ENCODE data around the gene CAND2. TPM values are rescaled to one million over a fixed set of nuclear protein-coding genes. Genes with fewer than 3 reads are reported as not detected.
A peak's percentile ranks its signal among the peaks of the same experiment; 100 is the strongest.
"Not testable (repeated sequence)": the region's sequence is repeated elsewhere in the genome, so short reads cannot be mapped to it uniquely, and the experiment has no call there.

CAND2 gene
- polyA plus RNA-seq, 3 donors: not detected

DNA sequence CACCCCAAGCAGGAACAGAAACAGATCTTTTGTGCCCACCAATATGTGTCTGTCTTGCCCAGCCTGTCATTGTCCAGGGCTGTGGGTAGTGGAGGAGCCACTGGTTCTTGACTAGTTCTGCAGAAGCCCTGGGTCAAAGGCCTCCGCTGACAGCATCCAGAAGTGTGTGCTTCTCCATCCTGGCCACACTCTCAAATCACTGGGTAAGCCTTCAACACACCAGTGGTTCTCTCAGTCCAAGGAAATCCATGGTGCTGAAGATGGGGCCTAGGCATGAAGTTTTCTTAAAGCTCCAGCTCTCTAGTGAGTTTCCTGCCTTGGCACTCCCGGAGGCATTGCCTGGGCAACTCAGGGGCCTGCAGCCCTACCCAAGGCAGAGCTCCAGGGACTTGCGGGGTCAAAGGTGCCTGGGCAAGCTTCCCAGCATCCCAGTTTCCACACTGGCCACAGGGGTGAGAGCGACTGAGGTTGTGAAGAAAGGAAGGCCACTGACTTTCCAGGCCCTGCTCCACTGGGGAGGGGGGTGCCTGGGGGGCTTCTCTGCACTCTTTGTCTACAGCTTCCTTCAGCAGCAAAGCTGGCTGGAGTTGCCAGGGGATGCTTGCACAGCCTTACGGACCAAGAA is 82.8 kb downstream of the CAND2 start:
- no peak overlapping the region for H2AFZ ChIP-seq (ENCODE audit: insufficient read depth, low read depth, low read length, poor library complexity, severe bottlenecking)
- Mint-ChIP-seq H3K9me3 (peaks cover 0 to 4% (median 0%) of the 10 kb centered on the region in 7 donors), H3K4me1 (peaks cover 2% of the 10 kb centered on the region), H3K27me3 (ENCODE audit: low read depth in 3 of 3) (peaks cover 18 to 21% (median 18%) of the 10 kb centered on the region in 3 donors), H3K4me3 (no peak overlapping the region), H3K27ac (peak overlapping the region in 1 of 7 donors; percentile 72), H3K36me3 (no peaks in the 10 kb centered on the region)
- H3K4me1 ChIP-seq (ENCODE audit: control insufficient read depth in 1 of 2, insufficient read depth in 2 of 2, low read length in 2 of 2): peaks cover 8 to 10% of the 10 kb centered on the region in 2 donors
- no peak for DNase-seq
- TF ChIP-seq, protein P1, sequence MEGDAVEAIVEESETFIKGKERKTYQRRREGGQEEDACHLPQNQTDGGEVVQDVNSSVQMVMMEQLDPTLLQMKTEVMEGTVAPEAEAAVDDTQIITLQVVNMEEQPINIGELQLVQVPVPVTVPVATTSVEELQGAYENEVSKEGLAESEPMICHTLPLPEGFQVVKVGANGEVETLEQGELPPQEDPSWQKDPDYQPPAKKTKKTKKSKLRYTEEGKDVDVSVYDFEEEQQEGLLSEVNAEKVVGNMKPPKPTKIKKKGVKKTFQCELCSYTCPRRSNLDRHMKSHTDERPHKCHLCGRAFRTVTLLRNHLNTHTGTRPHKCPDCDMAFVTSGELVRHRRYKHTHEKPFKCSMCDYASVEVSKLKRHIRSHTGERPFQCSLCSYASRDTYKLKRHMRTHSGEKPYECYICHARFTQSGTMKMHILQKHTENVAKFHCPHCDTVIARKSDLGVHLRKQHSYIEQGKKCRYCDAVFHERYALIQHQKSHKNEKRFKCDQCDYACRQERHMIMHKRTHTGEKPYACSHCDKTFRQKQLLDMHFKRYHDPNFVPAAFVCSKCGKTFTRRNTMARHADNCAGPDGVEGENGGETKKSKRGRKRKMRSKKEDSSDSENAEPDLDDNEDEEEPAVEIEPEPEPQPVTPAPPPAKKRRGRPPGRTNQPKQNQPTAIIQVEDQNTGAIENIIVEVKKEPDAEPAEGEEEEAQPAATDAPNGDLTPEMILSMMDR (IDR thresholded peaks at IDR 0.05): no peak
- WGBS (ENCODE audit: insufficient coverage): 90% methylated on average over 3 of the region's 5 CpGs
- H3K27ac ChIP-seq (ENCODE audit: low read depth in 1 of 2, low read length in 2 of 2): no peak overlapping the region
- H3K9me3 ChIP-seq (replicated peaks in 1 of 2; ENCODE audit: control insufficient read depth in 1 of 2, insufficient read depth in 1 of 2, low read length in 2 of 2): no peaks in the 10 kb centered on the region
- no peak overlapping the region for H3K4me2 ChIP-seq (replicated peaks; ENCODE audit: extremely low read depth, low read length, poor library complexity, severe bottlenecking)
- no peak overlapping the region for H3K9ac ChIP-seq (ENCODE audit: insufficient read depth, low read length, poor library complexity, severe bottlenecking)
- no peak overlapping the region for H3K4me3 ChIP-seq (replicated peaks in 1 of 3; ENCODE audit: low read depth in 2 of 3, low read length in 3 of 3)
- H3K27me3 ChIP-seq (ENCODE audit: control insufficient read depth in 2 of 2, insufficient read depth in 2 of 2, low read length in 2 of 2): peaks cover 0 to 4% of the 10 kb centered on the region in 2 donors
- intact Hi-C loops (cut with micrococcal nuclease): no loop called here
- no peaks in the 10 kb centered on the region for H3K36me3 ChIP-seq (replicated peaks in 1 of 2; ENCODE audit: control insufficient read depth in 1 of 2, insufficient read depth in 2 of 2, low read length in 2 of 2)
- H3K79me2 ChIP-seq (ENCODE audit: insufficient read depth, low read length): no peaks in the 10 kb centered on the region
- no peaks in the 10 kb centered on the region for H4K20me1 ChIP-seq (ENCODE audit: insufficient read depth, low read length)

DNA sequence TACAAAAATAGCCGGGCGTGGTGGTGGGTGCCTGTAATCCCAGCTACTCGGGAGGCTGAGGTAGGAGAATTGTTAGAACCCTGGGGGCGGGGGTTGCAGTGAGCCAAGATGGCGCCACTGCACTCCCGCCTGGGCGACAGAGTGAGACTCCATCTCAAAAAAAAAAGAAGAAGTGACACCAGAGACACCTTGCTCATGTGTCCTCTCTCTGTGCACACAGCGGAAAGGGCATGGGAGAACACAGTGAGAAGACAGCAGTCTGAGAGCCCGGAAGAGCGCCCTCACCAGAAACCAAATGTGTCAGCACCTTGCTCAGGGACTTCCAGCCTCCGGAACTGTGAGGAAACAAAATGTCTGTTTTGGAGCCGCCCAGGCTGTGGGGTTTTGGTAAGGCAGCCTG is 85.4 kb downstream of the CAND2 start:
- intact Hi-C loops (cut with micrococcal nuclease); DNase-seq; H4K20me1 ChIP-seq (ENCODE audit: insufficient read depth, low read length); H3K4me1 ChIP-seq (ENCODE audit: control insufficient read depth in 1 of 2, insufficient read depth in 2 of 2, low read length in 2 of 2); H3K36me3 Mint-ChIP-seq; H3K9me3 ChIP-seq (replicated peaks in 1 of 2; ENCODE audit: control insufficient read depth in 1 of 2, insufficient read depth in 1 of 2, low read length in 2 of 2); H3K36me3 ChIP-seq (replicated peaks in 1 of 2; ENCODE audit: control insufficient read depth in 1 of 2, insufficient read depth in 2 of 2, low read length in 2 of 2); H3K9me3 Mint-ChIP-seq; H3K27ac Mint-ChIP-seq; H3K4me3 Mint-ChIP-seq; H3K9ac ChIP-seq (ENCODE audit: insufficient read depth, low read length, poor library complexity, severe bottlenecking); H3K4me2 ChIP-seq (replicated peaks; ENCODE audit: extremely low read depth, low read length, poor library complexity, severe bottlenecking); H3K4me1 Mint-ChIP-seq; H3K27me3 Mint-ChIP-seq (ENCODE audit: low read depth in 3 of 3); H2AFZ ChIP-seq (ENCODE audit: insufficient read depth, low read depth, low read length, poor library complexity, severe bottlenecking); H3K4me3 ChIP-seq (replicated peaks in 1 of 3; ENCODE audit: low read depth in 2 of 3, low read length in 3 of 3); H3K27me3 ChIP-seq (ENCODE audit: control insufficient read depth in 2 of 2, insufficient read depth in 2 of 2, low read length in 2 of 2); H3K79me2 ChIP-seq (ENCODE audit: insufficient read depth, low read length); H3K27ac ChIP-seq (ENCODE audit: low read depth in 1 of 2, low read length in 2 of 2): not testable (repeated sequence)
- WGBS (ENCODE audit: insufficient coverage): 94% methylated on average over 9 of the region's 12 CpGs
